Vagina (tissue), 2 donors: ENCODE measurements around the gene OR10J4.

ENCODE experiments used
- CTCF ChIP-seq, 3 experiments: fragments of 450-650 bp in 2 of 3; fragments of 200-600 bp in 1 of 3; sonication (generic) in 1 of 3; IDR thresholded peaks; one replicate each; pipeline ENCODE4 v1.5.1; 2017 to 2019; ENCODE audit warnings: antibody characterized with exemption in 3 of 3, mild to moderate bottlenecking in 2 of 3, moderate library complexity in 2 of 3
- POLR2A ChIP-seq, 2 donors: fragments of 450-650 bp; IDR thresholded peaks; one replicate each; pipeline ENCODE4 v1.6.1; 2017; ENCODE audit warnings: antibody characterized with exemption in 2 of 2, mild to moderate bottlenecking in 2 of 2, moderate library complexity in 2 of 2

GRCh38 chr1:159421821-159422220, 10.2 kb upstream of the OR10J4 start:
- TF ChIP-seq POLR2A (IDR thresholded peaks at IDR 0.05) (no peak), CTCF (IDR thresholded peaks at IDR 0.05) (no peak)
